WTC11 (cell line): ENCODE data around the gene EEFSEC. TPM values are rescaled to one million over a fixed set of nuclear protein-coding genes. Genes with fewer than 3 reads are reported as not detected.

Experiments used
- ATAC-seq: fragments of 200-7000 bp; cut with Tn5 transposase; 2 replicates; pipeline ENCODE4 v1.10.0; 2021; ENCODE audit warnings: mild to moderate bottlenecking, moderate library complexity
- CTCF ChIA-PET: fragments of 300-600 bp; sonication (Branson Sonifier 250); formaldehyde crosslinking; loops from one replicate; lab custom pipeline; 2021; ENCODE audit warnings: antibody characterized with exemption; lab: Charles Lee
- POLR2A ChIA-PET: fragments of 350-600 bp; sonication (Branson Sonifier 250); formaldehyde crosslinking; loops from one replicate; lab custom pipeline; 2021; ENCODE audit warnings: antibody characterized with exemption; lab: Charles Lee
- DNase-seq: peaks from one replicate; pipeline ENCODE4 v3.0.0; 2021; ENCODE audit warnings: low spot score
- H3K27ac Mint-ChIP-seq: 2 replicates; pipeline ENCODE4 v1.8.0; 2021; ENCODE audit warnings: mixed read lengths
- H3K27me3 Mint-ChIP-seq: 2 replicates; pipeline ENCODE4 v1.8.0; 2021; ENCODE audit warnings: low read depth, mild to moderate bottlenecking, moderate library complexity, mixed read lengths
- H3K36me3 Mint-ChIP-seq: 2 replicates; pipeline ENCODE4 v1.8.0; 2021; ENCODE audit warnings: mixed read lengths
- H3K4me1 Mint-ChIP-seq: 2 replicates; pipeline ENCODE4 v1.8.0; 2022; ENCODE audit warnings: mixed read lengths
- H3K4me3 Mint-ChIP-seq: 2 replicates; pipeline ENCODE4 v1.8.0; 2021; ENCODE audit warnings: mild to moderate bottlenecking, moderate library complexity, mixed read lengths
- H3K9me3 Mint-ChIP-seq: 2 replicates; pipeline ENCODE4 v1.8.0; 2021; ENCODE audit warnings: mixed read lengths
- ATF1 ChIP-seq: sonication (generic); formaldehyde crosslinking; IDR thresholded peaks from 2 replicates; pipeline ENCODE4 v1.8.1; 2023; ENCODE audit warnings: mild to moderate bottlenecking, moderate library complexity, missing genetic modification reagents
- FOXP1 ChIP-seq: sonication (generic); formaldehyde crosslinking; IDR thresholded peaks from 2 replicates; pipeline ENCODE4 v1.8.0; 2022; ENCODE audit warnings: missing genetic modification reagents, mild to moderate bottlenecking, moderate library complexity, borderline replicate concordance
- FOXP4 ChIP-seq: sonication (generic); formaldehyde crosslinking; IDR thresholded peaks from 2 replicates; pipeline ENCODE4 v1.8.0; 2022; ENCODE audit warnings: mild to moderate bottlenecking, missing genetic modification reagents
- GABPB1 ChIP-seq: sonication (generic); formaldehyde crosslinking; IDR thresholded peaks from 2 replicates; pipeline ENCODE4 v1.8.1; 2023; ENCODE audit warnings: mild to moderate bottlenecking, missing genetic modification reagents
- IRF1 ChIP-seq: sonication (generic); formaldehyde crosslinking; IDR thresholded peaks from 2 replicates; pipeline ENCODE4 v1.8.0; 2023; ENCODE audit warnings: missing genetic modification reagents
- JUN ChIP-seq: sonication (generic); formaldehyde crosslinking; IDR thresholded peaks from 2 replicates; pipeline ENCODE4 v1.8.0; 2023; ENCODE audit warnings: mild to moderate bottlenecking, missing genetic modification reagents
- NFE2L1 ChIP-seq: sonication (generic); formaldehyde crosslinking; IDR thresholded peaks from 2 replicates; pipeline ENCODE4 v1.8.1; 2023; ENCODE audit warnings: missing genetic modification reagents
- SMAD3 ChIP-seq: sonication (generic); formaldehyde crosslinking; IDR thresholded peaks from 2 replicates; pipeline ENCODE4 v1.8.0; 2022; ENCODE audit warnings: missing genetic modification reagents, mild to moderate bottlenecking, borderline replicate concordance
- SOX15 ChIP-seq: fragments of 250-450 bp; sonication (Bioruptor Pico); IDR thresholded peaks from 2 replicates; pipeline ENCODE4 v1.9.0; 2021; ENCODE audit warnings: mild to moderate bottlenecking
- USF2 ChIP-seq: sonication (generic); formaldehyde crosslinking; IDR thresholded peaks from 2 replicates; pipeline ENCODE4 v1.8.1; 2023; ENCODE audit warnings: mild to moderate bottlenecking, missing genetic modification reagents, moderate library complexity
- ZNF317 ChIP-seq: sonication (generic); formaldehyde crosslinking; IDR thresholded peaks from 2 replicates; pipeline ENCODE4 v1.8.1; 2023; ENCODE audit warnings: low read depth, mild to moderate bottlenecking, moderate library complexity, missing genetic modification reagents, borderline replicate concordance
- ZNF396 ChIP-seq: fragments of 250-450 bp; sonication (Bioruptor Pico); IDR thresholded peaks from 2 replicates; pipeline ENCODE4 v1.8.0; 2021; ENCODE audit warnings: mild to moderate bottlenecking, moderate library complexity, borderline replicate concordance
- total RNA-seq: library from RNA; stranded (reverse); gene quantifications from 3 replicates; pipeline ENCODE4 v1.2.3, GENCODE V29; 2021
- TF ChIP-seq, protein P1 (sequence below): sonication (generic); formaldehyde crosslinking; IDR thresholded peaks from 2 replicates; pipeline ENCODE4 v1.8.1; 2023; ENCODE audit warnings: mild to moderate bottlenecking, missing genetic modification reagents
- TF ChIP-seq, protein P2 (sequence below): fragments of 250-450 bp; sonication (Bioruptor Pico); IDR thresholded peaks from 2 replicates; pipeline ENCODE4 v2.1.2; 2022; ENCODE audit warnings: mild to moderate bottlenecking, moderate library complexity
- TF ChIP-seq, protein P3 (sequence below): sonication (generic); formaldehyde crosslinking; IDR thresholded peaks from 2 replicates; pipeline ENCODE4 v1.8.1; 2023; ENCODE audit warnings: mild to moderate bottlenecking, missing genetic modification reagents, moderate library complexity
- TF ChIP-seq, protein P4 (sequence below): sonication (generic); formaldehyde crosslinking; IDR thresholded peaks from 2 replicates; pipeline ENCODE4 v1.8.0; 2023; ENCODE audit warnings: mild to moderate bottlenecking, missing genetic modification reagents
- TF ChIP-seq, protein P5 (sequence below): sonication (generic); formaldehyde crosslinking; IDR thresholded peaks from 2 replicates; pipeline ENCODE4 v1.8.0; 2023; ENCODE audit warnings: missing genetic modification reagents, mild to moderate bottlenecking, borderline replicate concordance

The EEFSEC gene
- total RNA-seq, 1 experiment from 2014 or later, result 13.7 TPM

DNA sequence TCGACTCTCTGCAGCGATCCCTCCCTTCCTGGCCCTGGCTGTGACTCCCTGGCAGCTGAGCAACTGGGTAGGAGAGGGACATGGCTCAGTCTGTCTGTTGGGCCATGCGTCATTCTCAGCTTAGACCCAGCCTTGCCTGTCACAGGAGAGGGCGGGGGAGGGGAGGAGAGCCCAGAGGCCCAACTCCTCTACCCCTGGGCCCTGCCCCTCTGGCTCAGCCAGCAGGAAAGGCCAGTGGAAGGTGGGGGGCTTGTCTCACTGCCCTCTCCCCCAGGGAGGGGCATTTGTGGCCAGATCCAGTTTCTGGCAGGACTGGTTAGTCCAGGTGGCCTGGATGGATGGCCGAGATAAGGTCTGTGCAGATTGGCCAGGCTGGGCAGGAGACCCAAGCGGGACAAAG is 281.8 kb downstream of the EEFSEC start (continued):
- TF ChIP-seq, protein P1, sequence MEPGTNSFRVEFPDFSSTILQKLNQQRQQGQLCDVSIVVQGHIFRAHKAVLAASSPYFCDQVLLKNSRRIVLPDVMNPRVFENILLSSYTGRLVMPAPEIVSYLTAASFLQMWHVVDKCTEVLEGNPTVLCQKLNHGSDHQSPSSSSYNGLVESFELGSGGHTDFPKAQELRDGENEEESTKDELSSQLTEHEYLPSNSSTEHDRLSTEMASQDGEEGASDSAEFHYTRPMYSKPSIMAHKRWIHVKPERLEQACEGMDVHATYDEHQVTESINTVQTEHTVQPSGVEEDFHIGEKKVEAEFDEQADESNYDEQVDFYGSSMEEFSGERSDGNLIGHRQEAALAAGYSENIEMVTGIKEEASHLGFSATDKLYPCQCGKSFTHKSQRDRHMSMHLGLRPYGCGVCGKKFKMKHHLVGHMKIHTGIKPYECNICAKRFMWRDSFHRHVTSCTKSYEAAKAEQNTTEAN (CRISPR knock-in tag), result no peak
- TF ChIP-seq FOXP1 (CRISPR knock-in tag), result no peak
- TF ChIP-seq, all 79 proteins: peak for 0

- no peaks in the 10 kb centered on the region for H3K36me3 Mint-ChIP-seq
- H3K27ac Mint-ChIP-seq, result no peak overlapping the region
- ChIA-PET CTCF (interaction anchor here (1.1 to 1.5 kb wide), 3 partner anchors 27 to 149 kb away, joined by 3 read pairs; no protein-coding TSS in a partner anchor), POLR2A (interaction anchor here (0.6 kb wide), 1 partner anchor 30 kb away, joined by 4 read pairs; no protein-coding TSS in a partner anchor)
- DNase-seq, result no peak
- H3K9me3 Mint-ChIP-seq, result no peaks in the 10 kb centered on the region
- TF ChIP-seq GABPB1, result no peak
- no peak for TF ChIP-seq IRF1 (CRISPR knock-in tag)
- TF ChIP-seq ZNF396 (CRISPR knock-in tag), result no peak
- TF ChIP-seq, protein P2, sequence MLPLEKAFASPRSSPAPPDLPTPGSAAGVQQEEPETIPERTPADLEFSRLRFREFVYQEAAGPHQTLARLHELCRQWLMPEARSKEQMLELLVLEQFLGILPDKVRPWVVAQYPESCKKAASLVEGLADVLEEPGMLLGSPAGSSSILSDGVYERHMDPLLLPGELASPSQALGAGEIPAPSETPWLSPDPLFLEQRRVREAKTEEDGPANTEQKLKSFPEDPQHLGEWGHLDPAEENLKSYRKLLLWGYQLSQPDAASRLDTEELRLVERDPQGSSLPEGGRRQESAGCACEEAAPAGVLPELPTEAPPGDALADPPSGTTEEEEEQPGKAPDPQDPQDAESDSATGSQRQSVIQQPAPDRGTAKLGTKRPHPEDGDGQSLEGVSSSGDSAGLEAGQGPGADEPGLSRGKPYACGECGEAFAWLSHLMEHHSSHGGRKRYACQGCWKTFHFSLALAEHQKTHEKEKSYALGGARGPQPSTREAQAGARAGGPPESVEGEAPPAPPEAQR (CRISPR knock-in tag), result no peak
- no peak for TF ChIP-seq SMAD3 (CRISPR knock-in tag)
- TF ChIP-seq NFE2L1 (CRISPR knock-in tag), result no peak
- no peak for TF ChIP-seq JUN (CRISPR knock-in tag)
- TF ChIP-seq, protein P3, sequence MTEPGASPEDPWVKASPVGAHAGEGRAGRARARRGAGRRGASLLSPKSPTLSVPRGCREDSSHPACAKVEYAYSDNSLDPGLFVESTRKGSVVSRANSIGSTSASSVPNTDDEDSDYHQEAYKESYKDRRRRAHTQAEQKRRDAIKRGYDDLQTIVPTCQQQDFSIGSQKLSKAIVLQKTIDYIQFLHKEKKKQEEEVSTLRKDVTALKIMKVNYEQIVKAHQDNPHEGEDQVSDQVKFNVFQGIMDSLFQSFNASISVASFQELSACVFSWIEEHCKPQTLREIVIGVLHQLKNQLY (CRISPR knock-in tag), result no peak
- no peak for TF ChIP-seq FOXP4 (CRISPR knock-in tag)
- TF ChIP-seq, protein P4, sequence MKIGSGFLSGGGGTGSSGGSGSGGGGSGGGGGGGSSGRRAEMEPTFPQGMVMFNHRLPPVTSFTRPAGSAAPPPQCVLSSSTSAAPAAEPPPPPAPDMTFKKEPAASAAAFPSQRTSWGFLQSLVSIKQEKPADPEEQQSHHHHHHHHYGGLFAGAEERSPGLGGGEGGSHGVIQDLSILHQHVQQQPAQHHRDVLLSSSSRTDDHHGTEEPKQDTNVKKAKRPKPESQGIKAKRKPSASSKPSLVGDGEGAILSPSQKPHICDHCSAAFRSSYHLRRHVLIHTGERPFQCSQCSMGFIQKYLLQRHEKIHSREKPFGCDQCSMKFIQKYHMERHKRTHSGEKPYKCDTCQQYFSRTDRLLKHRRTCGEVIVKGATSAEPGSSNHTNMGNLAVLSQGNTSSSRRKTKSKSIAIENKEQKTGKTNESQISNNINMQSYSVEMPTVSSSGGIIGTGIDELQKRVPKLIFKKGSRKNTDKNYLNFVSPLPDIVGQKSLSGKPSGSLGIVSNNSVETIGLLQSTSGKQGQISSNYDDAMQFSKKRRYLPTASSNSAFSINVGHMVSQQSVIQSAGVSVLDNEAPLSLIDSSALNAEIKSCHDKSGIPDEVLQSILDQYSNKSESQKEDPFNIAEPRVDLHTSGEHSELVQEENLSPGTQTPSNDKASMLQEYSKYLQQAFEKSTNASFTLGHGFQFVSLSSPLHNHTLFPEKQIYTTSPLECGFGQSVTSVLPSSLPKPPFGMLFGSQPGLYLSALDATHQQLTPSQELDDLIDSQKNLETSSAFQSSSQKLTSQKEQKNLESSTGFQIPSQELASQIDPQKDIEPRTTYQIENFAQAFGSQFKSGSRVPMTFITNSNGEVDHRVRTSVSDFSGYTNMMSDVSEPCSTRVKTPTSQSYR (CRISPR knock-in tag), result no peak
- H3K27me3 Mint-ChIP-seq, result peaks cover 55% of the 10 kb centered on the region
- no peak for ATAC-seq
- H3K4me3 Mint-ChIP-seq, result no peak overlapping the region
- H3K4me1 Mint-ChIP-seq, result peaks cover 48% of the 10 kb centered on the region
Measured at GRCh38 chr3:128435561-128435960, 282.3 kb downstream of the EEFSEC start.

GRCh38 chr3:128436214-128436613 is 282.9 kb downstream of the EEFSEC start:
- no peaks in the 10 kb centered on the region for H3K36me3 Mint-ChIP-seq
- CTCF ChIA-PET, result interaction anchor here (1.1 to 1.5 kb wide), 3 partner anchors 27 to 148 kb away, joined by 3 read pairs; no protein-coding TSS in a partner anchor
- POLR2A ChIA-PET, result no interaction called here
- H3K4me3 Mint-ChIP-seq, result no peak overlapping the region
- H3K4me1 Mint-ChIP-seq, result peaks cover 46% of the 10 kb centered on the region
- DNase-seq (no peak), ATAC-seq (no peak)
- H3K9me3 Mint-ChIP-seq, result no peaks in the 10 kb centered on the region
- H3K27me3 Mint-ChIP-seq, result peaks cover 48% of the 10 kb centered on the region
- no peak overlapping the region; the same call in 1 of the 2 replicates for H3K27ac Mint-ChIP-seq
- TF ChIP-seq ATF1 (CRISPR knock-in tag) (no peak), USF2 (CRISPR knock-in tag) (no peak), ZNF317 (CRISPR knock-in tag) (no peak), SOX15 (CRISPR knock-in tag) (no peak)
- TF ChIP-seq, protein P5, sequence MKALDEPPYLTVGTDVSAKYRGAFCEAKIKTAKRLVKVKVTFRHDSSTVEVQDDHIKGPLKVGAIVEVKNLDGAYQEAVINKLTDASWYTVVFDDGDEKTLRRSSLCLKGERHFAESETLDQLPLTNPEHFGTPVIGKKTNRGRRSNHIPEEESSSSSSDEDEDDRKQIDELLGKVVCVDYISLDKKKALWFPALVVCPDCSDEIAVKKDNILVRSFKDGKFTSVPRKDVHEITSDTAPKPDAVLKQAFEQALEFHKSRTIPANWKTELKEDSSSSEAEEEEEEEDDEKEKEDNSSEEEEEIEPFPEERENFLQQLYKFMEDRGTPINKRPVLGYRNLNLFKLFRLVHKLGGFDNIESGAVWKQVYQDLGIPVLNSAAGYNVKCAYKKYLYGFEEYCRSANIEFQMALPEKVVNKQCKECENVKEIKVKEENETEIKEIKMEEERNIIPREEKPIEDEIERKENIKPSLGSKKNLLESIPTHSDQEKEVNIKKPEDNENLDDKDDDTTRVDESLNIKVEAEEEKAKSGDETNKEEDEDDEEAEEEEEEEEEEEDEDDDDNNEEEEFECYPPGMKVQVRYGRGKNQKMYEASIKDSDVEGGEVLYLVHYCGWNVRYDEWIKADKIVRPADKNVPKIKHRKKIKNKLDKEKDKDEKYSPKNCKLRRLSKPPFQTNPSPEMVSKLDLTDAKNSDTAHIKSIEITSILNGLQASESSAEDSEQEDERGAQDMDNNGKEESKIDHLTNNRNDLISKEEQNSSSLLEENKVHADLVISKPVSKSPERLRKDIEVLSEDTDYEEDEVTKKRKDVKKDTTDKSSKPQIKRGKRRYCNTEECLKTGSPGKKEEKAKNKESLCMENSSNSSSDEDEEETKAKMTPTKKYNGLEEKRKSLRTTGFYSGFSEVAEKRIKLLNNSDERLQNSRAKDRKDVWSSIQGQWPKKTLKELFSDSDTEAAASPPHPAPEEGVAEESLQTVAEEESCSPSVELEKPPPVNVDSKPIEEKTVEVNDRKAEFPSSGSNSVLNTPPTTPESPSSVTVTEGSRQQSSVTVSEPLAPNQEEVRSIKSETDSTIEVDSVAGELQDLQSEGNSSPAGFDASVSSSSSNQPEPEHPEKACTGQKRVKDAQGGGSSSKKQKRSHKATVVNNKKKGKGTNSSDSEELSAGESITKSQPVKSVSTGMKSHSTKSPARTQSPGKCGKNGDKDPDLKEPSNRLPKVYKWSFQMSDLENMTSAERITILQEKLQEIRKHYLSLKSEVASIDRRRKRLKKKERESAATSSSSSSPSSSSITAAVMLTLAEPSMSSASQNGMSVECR (CRISPR knock-in tag), result no peak
